COLO829 (cell line): ENCODE data around the gene MRO.
"Not testable (repeated sequence)": the region's sequence is repeated elsewhere in the genome, so short reads cannot be mapped to it uniquely, and the experiment has no call there.

ENCODE experiments used
- DNase-seq: peaks from one replicate; pipeline ENCODE4 v3.0.0; 2012; ENCODE audit warnings: low spot score

Gene MRO

DNA sequence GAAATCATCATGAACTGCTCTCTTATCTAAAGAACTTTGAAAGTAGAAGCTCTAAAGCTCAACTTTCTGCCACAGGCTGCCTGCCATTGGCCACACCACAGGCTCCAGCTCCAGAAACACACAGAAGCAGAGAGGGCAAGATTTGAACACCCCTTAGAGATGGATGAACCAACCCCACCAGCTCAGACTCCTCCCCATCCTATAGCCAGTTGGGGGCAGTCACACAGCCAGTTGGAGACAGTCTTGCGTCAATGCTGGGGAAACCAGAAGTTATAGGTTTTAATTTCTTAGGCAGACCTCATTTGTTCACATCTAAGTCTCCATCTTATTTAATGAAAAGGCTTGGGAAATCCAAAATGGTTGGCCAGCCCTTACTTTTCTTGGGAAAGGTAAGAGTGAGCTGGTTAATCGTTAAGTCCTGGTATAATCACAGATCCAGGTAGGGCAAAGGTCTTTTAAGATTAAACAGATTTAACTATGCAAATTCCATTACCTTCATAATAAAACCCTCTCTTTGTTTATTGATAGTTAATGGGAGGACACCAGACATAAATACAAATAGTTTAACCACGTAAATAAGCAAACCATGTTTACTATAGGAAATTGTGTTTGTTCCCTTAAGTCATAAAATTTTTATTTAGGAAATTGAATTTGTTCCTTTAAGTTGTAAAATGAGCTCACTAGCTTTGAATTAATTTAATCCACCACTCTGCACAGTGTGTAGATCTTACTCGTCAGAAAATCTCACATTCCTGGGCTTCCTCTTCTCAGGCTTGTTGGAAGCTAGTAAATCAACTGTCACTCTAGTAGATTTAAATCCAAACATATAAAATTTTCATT, 28.0 kb downstream of the MRO start:
- no peak for DNase-seq

- no peak for DNase-seq
Measured at GRCh38 chr18:50790948-50791347, 28.9 kb downstream of the MRO start.

GRCh38 chr18:50790241-50790640, 29.6 kb downstream of the MRO start:
- DNase-seq: no peak

GRCh38 chr18:50788284-50788683, 31.5 kb downstream of the MRO start:
- DNase-seq: no peak

GRCh38 chr18:50786864-50787263, 33.0 kb downstream of the MRO start:
- no peak for DNase-seq

DNA sequence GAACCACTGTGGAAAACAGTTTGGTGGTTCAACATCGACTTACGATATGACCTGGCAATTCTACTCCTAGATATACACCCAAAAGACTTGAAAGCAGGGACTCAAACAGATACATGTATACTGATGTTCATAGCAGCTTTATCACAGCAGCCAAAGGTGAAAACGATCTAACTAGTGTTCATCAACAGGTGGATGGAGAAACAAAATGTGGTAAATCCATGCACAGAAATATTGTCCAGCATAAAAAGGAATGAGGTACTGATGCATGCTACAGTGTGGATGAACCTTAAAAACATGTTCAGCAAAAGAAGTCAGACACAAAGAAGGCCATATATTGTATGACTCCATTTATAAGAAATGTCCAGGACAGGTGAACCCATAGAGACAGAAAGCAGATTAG, 36.3 kb downstream of the MRO start:
- DNase-seq: no peak

GRCh38 chr18:50779021-50779420, 40.8 kb downstream of the MRO start:
- DNase-seq: not testable (repeated sequence)

DNA sequence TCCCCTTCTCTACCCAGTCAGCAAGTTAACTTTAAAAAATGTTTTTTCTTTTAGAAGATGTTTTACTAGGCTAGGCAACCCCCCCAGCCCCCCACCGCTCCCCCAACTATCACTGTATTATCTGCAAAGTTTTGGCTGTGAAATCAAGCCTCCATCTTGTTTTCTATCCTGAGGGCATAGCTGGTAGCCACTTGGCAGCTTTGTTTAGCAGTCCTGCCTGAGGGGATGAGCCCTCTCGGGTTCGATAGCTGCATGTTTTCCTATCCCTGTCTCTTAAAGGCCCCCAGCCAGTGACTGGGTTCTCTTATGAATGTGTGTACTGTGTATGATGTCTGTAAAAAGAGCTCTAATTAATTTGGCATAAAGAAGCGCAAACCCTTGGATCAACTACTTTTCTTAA, 43.4 kb downstream of the MRO start:
- DNase-seq: no peak

DNA sequence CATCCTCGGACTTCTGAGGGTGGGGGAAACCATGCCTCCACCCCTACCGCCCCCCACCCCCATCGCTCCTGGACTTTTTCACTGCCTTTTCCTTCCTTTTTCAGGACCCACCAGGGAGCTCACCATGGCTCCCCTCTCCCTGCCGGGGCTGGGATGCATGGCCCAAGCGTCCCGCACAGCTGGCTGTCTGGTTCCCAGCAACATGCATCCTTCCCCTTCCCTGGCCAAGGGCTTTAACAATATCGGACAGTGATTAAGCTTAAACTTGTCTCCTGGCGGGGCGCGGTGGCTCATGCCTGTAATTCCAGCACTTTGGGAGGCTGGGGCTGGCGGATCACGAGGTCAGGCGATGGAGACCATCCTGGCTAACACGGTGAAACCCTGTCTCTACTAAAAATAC, 44.1 kb downstream of the MRO start:
- no peak for DNase-seq

DNA sequence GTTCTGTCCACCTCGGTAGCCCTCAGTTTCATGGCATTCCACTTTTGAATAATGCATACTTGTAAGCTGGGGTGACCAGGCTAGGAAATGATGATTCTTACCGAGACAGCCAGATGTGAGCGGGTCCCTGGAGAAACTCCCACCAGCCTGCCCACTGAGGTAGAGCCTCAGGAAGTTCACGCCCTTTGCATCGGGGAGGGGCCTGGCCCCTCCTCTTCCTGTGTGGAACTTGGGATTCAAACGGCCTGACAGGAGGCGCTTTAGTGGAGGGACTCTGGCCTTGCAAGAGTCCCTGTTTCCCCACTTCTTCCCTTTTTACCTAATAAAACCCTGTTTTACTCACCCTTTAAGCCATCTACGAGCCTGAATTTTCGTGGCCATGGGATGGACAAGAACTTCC, 44.6 kb downstream of the MRO start:
- no peak for DNase-seq

DNA sequence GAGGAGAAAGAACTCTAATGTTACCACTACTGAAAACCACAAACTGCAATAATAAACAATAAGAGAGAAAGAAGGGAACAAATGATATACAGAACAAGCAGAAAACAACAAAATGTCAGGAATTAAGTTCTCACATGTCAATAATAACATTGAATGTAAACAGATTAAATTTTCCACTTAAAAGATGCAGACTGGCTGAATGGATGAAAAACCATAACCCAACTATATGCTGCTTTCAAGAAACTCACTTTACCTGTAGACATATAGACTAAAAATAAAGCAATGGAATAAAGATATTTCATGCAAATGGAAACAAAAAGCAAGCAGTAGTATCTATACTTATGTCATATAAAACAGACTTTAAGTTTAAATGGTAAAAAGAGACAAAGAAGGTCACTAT, 50.4 kb downstream of the MRO start:
- no peak for DNase-seq

GRCh38 chr18:50757358-50757757, 62.5 kb downstream of the MRO start:
- no peak for DNase-seq

DNA sequence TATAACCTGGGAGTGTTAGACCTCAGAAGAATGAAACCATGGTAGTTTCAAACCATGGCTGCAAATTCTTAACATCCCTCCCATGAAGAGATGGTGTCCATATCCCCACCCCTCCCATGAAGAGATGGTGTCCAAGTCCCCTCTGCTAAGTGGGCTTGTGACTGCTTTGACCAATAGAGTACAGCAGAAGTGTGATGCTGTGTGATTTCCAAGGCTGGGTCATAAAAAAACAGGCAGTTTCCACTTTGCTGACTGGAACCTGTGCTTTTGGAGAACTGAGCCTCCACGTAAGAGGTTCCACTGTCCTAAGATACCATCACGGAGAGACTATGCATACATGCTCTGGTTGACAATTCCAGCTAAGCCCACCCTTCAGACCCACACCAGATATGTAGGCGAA, 65.5 kb downstream of the MRO start:
- DNase-seq: no peak

DNA sequence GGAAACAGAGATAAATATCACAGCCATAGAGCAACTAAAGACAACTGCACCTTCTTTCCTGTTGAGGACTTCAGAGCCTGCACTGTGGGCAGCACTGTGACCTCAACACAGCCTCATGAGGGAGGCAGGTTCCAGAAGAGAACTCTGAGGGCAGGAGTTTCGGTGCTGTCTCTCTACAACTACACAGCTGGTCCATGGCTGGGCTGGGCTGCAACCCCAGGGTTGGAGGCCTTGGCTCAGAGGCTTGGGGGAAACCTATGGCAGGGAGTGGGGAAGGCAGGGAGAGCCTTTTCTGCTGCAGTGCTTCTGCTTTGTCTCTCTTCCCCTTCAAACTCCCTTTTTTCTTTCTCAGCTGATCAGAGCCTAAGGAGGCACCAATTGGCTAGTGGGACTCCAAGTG, 66.5 kb downstream of the MRO start:
- DNase-seq: no peak

DNA sequence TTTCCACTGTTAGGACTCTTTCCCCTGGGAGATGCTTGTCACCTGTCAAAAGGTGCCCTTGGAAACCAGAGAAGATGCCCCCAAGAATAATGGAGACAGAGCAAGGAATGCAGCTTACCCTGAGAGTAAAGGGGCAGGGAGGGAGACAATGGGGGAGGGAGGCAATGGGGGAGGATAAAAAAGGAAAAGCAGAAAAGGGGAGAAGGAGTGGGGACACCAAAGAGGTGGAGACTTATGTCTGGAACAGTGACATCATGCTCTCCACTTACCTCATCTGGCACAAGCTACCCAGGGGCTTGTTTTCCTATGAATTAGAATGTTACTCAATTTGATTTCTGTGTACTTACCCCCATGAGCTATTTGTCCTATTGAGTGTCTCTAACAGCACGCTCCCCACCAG, 67.9 kb downstream of the MRO start:
- DNase-seq: no peak

DNA sequence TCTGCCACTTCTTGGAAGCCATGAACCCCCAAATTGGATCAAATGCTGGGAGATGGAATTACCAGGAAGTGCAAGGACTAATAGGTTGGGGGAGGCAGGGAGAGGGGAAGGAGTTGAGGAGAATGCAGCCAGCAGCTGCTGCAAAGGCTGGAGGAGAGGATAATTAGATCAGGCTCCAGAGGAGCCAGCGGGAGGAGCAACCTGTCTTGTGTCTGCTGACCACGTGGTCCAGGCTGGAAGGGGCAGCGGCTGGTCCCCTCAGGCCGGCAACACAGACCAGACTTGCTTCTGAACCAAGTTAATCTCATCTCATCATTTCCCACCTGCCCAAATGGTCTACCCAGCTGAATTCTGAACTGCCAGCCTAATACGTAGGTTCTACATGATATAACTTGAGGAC, 68.3 kb downstream of the MRO start:
- DNase-seq: no peak

DNA sequence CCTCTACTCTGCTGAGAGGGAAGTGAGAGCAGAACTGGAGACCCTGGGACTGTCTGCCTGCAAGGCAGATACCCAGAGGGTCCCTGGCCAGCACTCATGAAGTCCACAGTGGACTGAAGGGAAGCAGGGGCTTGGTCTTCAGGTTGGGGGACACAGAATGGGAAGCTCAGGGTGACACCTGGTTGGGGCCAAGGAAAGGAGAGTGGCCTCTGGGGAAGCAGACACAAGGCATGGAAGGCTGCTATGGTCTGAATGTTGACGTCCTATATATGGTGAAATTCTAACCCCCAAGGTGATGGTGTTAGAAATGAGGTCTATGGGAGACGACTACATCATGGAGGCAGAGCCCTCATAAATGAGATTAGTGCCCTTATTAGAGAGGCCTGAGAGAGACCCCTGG, 69.3 kb downstream of the MRO start:
- DNase-seq: no peak

DNA sequence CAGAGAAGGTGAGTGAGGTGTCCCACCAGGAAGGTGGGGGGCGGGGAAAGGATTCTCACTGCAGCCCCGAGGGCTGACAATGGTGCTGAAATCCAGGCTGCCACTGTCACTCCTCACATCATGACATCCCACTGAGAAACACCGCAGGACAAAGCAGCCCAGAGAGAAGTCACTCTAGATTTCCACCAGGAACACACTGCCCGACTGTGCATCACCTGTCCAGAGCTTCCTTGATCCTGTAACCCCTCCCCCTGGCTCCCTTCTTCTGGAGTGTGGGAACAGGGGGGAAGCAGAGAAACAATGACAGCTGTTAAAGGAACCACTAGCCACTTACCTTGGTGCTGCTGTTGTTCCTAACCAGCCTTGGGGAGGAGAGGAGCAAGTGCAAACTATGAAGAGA, 69.9 kb downstream of the MRO start:
- no peak for DNase-seq

DNA sequence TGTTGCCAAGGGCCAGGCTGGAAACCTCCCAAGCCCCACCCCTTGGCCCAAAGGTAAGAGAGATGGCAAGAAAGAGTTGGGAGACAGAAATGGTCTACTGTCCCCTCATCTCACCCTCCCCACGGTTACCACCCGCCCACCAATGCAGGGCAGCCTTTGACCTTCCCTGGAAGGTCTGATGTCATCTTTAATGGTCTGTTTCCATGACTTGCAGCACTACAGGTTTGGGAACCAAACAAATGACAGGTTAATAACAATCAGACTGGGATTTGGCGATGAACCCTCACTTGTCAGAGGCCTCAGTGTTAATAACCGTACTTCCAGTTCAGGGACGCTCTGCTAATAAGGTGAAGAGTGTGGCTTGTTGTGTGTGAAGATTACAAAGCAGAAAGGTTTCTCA, 70.4 kb downstream of the MRO start:
- no peak for DNase-seq

DNA sequence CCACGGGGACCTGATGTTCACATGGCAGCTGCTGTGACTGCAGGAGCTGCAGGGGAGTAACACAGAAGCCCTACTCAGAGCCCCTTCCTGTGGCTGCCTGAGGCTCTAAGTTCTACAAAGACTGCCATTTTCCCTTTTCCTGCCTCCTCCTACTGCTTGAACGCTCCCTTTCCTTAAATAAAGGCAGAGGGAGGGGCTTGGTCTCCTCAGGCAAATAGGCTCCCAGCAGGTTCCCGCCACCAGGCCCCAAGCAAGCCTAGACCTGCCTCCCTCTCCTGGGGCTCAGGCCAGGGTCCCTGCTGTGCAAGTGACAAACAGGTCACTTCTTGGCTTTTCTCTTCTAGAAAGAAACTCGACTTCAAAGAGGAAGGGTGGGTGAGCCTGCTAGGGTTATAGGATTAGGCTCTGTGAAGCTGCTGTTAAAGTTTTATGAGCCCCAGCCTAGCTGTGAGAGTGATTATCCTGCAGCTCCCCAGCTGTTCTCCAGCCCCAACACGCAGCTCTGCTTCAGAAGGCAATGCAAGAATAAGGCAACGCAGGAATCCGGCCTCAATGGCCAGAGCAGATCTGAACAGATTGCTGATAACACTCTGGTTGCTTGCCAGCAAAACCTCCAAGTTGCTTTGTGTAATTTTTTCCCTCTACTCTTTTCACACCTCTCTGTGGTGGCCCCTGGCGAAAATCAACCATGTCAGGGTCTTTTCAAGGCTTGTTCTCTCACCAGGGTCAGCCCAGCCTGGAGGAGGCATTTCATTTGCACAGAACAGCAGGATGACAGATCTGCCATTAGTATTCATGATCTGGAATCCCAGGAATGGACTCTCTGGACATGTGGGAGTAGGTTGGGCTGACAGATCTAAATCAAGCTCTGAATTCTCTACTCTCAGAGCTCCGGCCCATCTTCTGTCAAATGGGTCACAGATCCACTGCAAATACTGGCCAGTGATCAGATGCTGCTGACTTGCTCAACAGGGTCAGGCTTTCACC, 71.3 kb downstream of the MRO start:
- no peak for DNase-seq

- no peak for DNase-seq
Measured at GRCh38 chr18:50747849-50748242, 72.0 kb downstream of the MRO start.

GRCh38 chr18:50745945-50746344, 73.9 kb downstream of the MRO start:
- no peak for DNase-seq
